Panc1 (cell line): ENCODE results near the gene PELI2. TPM values are rescaled to one million over a fixed set of nuclear protein-coding genes. Genes with fewer than 3 reads are reported as not detected.

Experiments used
- ATAC-seq: fragments of 200-7000 bp; cut with Tn5 transposase; 2 replicates; pipeline ENCODE4 v1.9.1; 2020; ENCODE audit warnings: mild to moderate bottlenecking, moderate library complexity
- BruUV-seq: library from RNA; stranded (reverse); fragments of 400-500 nt; replicated peaks from 2 replicates; lab custom pipeline; 2021; lab: Mats Ljungman, UMichigan
- CTCF ChIA-PET: fragments of 300-600 bp; sonication (Branson Sonifier 250); formaldehyde crosslinking; loops from one replicate; lab custom pipeline; 2022; ENCODE audit warnings: antibody characterized with exemption; lab: Charles Lee
- POLR2A ChIA-PET: fragments of 300-600 bp; sonication (Branson Sonifier 250); formaldehyde crosslinking; loops from one replicate; lab custom pipeline; 2022; ENCODE audit warnings: antibody characterized with exemption; lab: Charles Lee
- DNase-seq: peaks from one replicate; pipeline ENCODE4 v3.0.0-alpha.2; 2010; ENCODE audit warnings: low read depth, low spot score
- H3K27ac ChIP-seq: 2 replicates; pipeline ENCODE4 v1.5.1; 2011; ENCODE audit warnings: mild to moderate bottlenecking, low read length, inconsistent platforms
- H3K27me3 ChIP-seq: fragments of 200-500 bp; sonication (Bioruptor generic); 2 replicates; pipeline ENCODE4 v1.6.0; 2014; ENCODE audit warnings: low read length, inconsistent platforms; ENCODE audit not compliant: control insufficient read depth, insufficient read depth
- H3K36me3 ChIP-seq: fragments of 200-500 bp; sonication (Bioruptor generic); 2 replicates; pipeline ENCODE4 v1.5.1; 2014; ENCODE audit warnings: inconsistent platforms, mild to moderate bottlenecking, low read length, moderate library complexity; ENCODE audit not compliant: control insufficient read depth, insufficient read depth
- H3K4me1 ChIP-seq: 2 replicates; pipeline ENCODE4 v1.5.1; 2011; ENCODE audit warnings: inconsistent platforms, mild to moderate bottlenecking, low read length, moderate library complexity; ENCODE audit not compliant: control insufficient read depth, insufficient read depth
- H3K4me3 ChIP-seq, 2 experiments: 2 replicates each; pipeline ENCODE4 v1.5.1; 2011 to 2012; ENCODE audit warnings: low read depth in 2 of 2, low read length in 2 of 2, mild to moderate bottlenecking in 2 of 2, inconsistent platforms in 1 of 2, moderate library complexity in 1 of 2
- H3K9me3 ChIP-seq: fragments of 200-500 bp; sonication (Bioruptor generic); 2 replicates; pipeline ENCODE4 v1.5.1; 2014; ENCODE audit warnings: low read depth, mild to moderate bottlenecking, inconsistent platforms, low read length, moderate library complexity; ENCODE audit not compliant: control insufficient read depth, insufficient read depth
- CTCF ChIP-seq: fragments of 450-650 bp; IDR thresholded peaks from 2 replicates; pipeline ENCODE4 v1.5.1; 2017; ENCODE audit warnings: mild to moderate bottlenecking
- POLR2AphosphoS5 ChIP-seq: IDR thresholded peaks from 2 replicates; pipeline ENCODE4 v1.6.1; 2012; ENCODE audit warnings: mild to moderate bottlenecking, low read depth, low read length, moderate library complexity
- REST ChIP-seq, 2 experiments: IDR thresholded peaks; 2 replicates each; pipeline ENCODE4 v1.6.1; 2011 to 2012; ENCODE audit warnings: low read depth in 2 of 2, control low read depth in 1 of 2, low read length in 1 of 2, mild to moderate bottlenecking in 1 of 2, moderate library complexity in 1 of 2; ENCODE audit not compliant: insufficient read depth in 1 of 2
- SIN3A ChIP-seq: IDR thresholded peaks from 2 replicates; pipeline ENCODE4 v1.6.1; 2012; ENCODE audit warnings: low read depth, mild to moderate bottlenecking, low read length, moderate library complexity, borderline replicate concordance; ENCODE audit not compliant: insufficient read depth
- TCF7L2 ChIP-seq: IDR thresholded peaks from 2 replicates; pipeline ENCODE4 v1.6.1; 2011; ENCODE audit warnings: mild to moderate bottlenecking, low read depth, low read length, inconsistent platforms
- in situ Hi-C: cut with HindIII; loops from 2 replicates; pipeline ENCODE4 v1.10.0; 2016; ENCODE audit warnings: low sequenced_read_pairs, low pct_unique_long_range_greater_than_20kb
- intact Hi-C: fragments of 100-400 bp; cut with micrococcal nuclease; formaldehyde crosslinking; loops from one replicate; pipeline ENCODE4 v1.10.0; 2022; ENCODE audit not compliant: unreplicated experiment
- total RNA-seq: library from RNA; stranded (reverse); gene quantifications from one replicate; pipeline ENCODE4 v1.2.1, GENCODE V29; 2021; ENCODE audit not compliant: unreplicated experiment

Gene PELI2
- total RNA-seq, 1 experiment from 2014 or later, result 0.28 TPM

DNA sequence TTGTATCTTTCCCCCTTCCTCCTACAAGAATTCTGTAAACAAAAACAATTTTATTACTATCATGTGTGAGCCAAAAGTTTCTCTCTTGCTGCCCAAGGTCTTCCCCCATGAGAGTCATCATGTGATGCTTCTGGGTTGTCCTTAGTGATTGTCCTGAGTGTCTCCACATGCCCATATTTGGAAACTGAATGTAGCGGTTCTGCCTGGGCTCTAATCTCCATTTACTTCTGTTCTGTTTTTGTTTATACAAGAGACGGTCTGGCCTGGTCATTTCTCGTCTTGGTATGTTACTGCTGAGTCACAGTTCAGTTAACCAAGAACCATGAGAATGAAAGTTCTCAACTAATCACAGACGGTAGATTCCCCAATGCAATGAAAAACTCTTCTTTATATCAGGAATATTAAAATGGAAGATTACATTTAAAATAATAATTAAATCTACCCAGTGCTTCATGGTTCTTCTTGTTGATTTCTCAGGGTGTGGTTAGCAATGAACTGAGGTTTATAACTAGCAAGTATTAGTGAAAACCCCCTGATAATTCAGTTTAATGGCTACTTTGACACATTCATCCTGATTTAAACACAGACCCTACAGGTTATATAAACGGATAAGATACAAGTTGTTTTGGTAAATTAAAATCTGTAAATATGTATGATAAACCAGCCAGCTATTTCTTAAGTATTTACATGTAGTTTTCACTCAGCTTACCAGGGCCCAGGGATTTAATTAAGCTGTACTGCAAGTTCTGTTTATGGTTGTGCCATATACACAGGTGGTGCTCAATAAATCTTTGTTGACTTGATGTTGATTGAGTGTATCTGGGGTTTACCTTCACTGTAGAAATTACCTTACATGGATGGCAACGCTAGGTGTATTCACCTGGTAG is 81.1 kb downstream of the PELI2 start:
- no peak for TF ChIP-seq POLR2AphosphoS5
- no peak for TF ChIP-seq CTCF
- TF ChIP-seq SIN3A, result no peak
- no peak for TF ChIP-seq REST (IDR thresholded peaks at IDR 0.05; ENCODE audit: insufficient read depth in 1 of 2, low read depth in 2 of 2, low read length in 1 of 2)
- no peak for TF ChIP-seq TCF7L2
- no peaks in the 10 kb centered on the region for H3K4me1 ChIP-seq
- in situ Hi-C loops (no loop called here), intact Hi-C loops (no loop called here)
- no peaks in the 10 kb centered on the region for H3K27me3 ChIP-seq
- ATAC-seq (no peak), DNase-seq (no peak)
- no peak overlapping the region for H3K4me3 ChIP-seq
- H3K9me3 ChIP-seq, result no peaks in the 10 kb centered on the region
- CTCF ChIA-PET, result no interaction called here
- POLR2A ChIA-PET, result no interaction called here
- no peak overlapping the region for H3K27ac ChIP-seq
- no TSS peak for BruUV-seq
- no peaks in the 10 kb centered on the region for H3K36me3 ChIP-seq

- BruUV-seq, result no TSS peak
- POLR2A ChIA-PET, result no interaction called here
- H3K4me3 ChIP-seq, result no peak overlapping the region
- no peaks in the 10 kb centered on the region for H3K27me3 ChIP-seq
- no peaks in the 10 kb centered on the region for H3K4me1 ChIP-seq
- H3K36me3 ChIP-seq, result no peaks in the 10 kb centered on the region
- DNase-seq, result no peak
- intact Hi-C loops, result no loop called here
- no peaks in the 10 kb centered on the region for H3K9me3 ChIP-seq
- no peak overlapping the region for H3K27ac ChIP-seq
- ATAC-seq, result no peak
- in situ Hi-C loops, result no loop called here
- TF ChIP-seq POLR2AphosphoS5, result no peak
- no peak for TF ChIP-seq REST (IDR thresholded peaks at IDR 0.05; ENCODE audit: insufficient read depth in 1 of 2, low read depth in 2 of 2, low read length in 1 of 2)
- TF ChIP-seq SIN3A, result no peak
- no peak for TF ChIP-seq CTCF
- TF ChIP-seq TCF7L2, result no peak
- CTCF ChIA-PET, result no interaction called here
These were observed 81.9 kb downstream of the PELI2 start for GRCh38 chr14:56199982-56200577.
